Stimulated activated CD4-positive, alpha-beta T cell treated with anti-CD3 and anti-CD28 coated beads, Interleukin-4, amount 100 ng/mL, for 4 hours (primary cell): Measurements from ENCODE around the gene DISP3.

Experiments
- DNase-seq, 2 experiments: peaks; one replicate each; pipeline ENCODE4 v3.0.0-alpha.2; 2020

DISP3 gene

DNA sequence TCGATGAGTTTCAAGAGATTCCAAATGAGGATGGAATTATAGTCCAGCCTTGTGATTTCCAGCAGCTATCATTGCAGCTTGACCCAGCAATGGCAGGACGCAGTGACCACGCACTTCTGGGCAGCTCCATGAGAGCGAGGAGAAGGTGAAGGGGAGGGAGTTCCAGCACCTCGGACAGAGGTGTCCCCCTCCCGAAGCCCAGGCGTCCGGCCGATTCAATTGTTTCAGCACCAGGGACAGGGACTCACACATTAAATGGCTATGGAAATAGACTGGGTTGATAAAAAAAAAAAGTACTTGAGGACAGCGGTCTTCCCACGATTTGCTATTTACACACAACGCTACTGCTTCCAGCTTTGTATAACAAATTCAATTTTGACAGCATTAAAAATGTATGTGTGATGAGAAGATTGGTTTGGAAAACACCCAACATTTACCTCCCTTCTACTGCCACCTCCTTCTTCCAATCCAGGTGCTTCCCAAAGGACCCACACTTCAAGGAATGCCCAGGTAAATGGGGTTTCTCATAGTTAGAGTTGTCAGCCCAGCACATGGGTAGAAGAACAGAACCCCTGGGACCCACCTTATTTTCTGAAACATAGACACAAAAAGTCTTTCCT is 71.8 kb downstream of the DISP3 start:
- DNase-seq: peak in 1 of 2 experiments; percentile 11

GRCh38 chr1:11558276-11558675 is 79.3 kb downstream of the DISP3 start:
- DNase-seq: no peak

- no peak for DNase-seq
Observed at GRCh38 chr1:11558871-11559590, 80.1 kb downstream of the DISP3 start.

DNA sequence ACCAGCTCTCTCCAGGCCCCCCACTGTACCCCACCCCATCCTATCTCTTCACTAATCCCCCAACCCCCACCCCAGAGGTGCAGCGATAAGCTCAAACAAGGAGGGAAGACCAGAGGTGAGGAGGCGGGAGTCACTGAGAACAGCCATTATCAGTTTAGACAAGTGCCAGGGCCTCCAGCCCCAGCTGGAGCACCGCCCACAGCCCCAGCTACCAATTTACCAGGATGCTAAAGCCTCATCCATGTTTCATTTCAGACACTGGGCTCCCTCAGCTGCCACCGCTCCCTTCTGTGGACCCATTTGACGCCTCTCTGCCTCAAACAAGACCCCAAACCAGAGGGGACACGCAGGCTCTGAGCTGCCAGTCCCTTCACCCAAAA is 80.6 kb downstream of the DISP3 start:
- no peak for DNase-seq

DNA sequence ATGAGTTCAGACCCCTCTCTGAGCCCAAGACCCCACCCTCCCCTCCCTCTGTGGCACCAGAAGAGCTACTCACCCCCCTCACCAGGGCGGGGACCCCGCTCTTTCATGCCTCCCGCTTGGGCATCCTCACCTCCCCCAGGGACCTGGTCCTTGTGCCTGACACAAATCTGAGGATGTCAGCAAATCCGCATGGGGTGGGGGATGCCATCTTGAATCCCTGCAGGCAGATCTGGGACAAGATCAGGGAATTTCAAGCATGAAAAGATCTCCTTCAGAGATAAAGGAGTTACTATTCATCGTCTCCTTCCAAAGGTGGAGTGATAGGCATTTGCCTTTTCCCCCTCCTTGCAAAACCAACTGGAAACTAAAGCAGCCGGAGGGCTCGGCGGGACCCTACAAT is 81.1 kb downstream of the DISP3 start:
- no peak for DNase-seq

- DNase-seq: no peak
Observed at GRCh38 chr1:11561740-11562139, 82.8 kb downstream of the DISP3 start.

GRCh38 chr1:11562664-11563063 is 83.7 kb downstream of the DISP3 start:
- no peak for DNase-seq

DNA sequence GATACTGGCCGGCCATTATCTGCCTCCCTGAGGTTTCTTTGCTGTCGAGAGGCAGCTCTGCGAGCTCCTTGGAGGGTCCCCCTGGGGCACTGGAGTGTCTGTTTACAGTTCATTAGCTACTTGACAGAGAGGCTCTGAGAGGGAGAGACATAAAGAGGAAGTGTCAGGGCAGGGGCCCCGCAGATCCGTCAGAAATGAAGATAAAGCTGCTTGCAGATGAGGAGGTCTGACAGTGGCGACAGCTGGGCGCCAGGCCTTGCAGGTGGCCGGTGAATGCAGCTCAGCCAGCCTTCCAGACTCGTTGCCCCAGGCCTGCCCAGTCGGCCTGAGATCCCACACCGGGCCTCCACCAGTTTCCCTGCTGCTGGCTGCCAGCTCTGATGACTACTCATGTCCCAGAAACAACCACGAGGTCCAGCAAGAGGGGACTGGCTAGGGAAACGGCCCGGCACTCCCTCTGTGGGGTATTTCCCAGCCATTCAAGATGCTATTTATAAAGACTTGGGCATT is 84.7 kb downstream of the DISP3 start:
- no peak for DNase-seq

GRCh38 chr1:11564237-11564636 is 85.3 kb downstream of the DISP3 start:
- no peak for DNase-seq

- DNase-seq: no peak
Observed at GRCh38 chr1:11566042-11566850, 87.3 kb downstream of the DISP3 start.

- no peak for DNase-seq
Observed at GRCh38 chr1:11567244-11568065, 88.5 kb downstream of the DISP3 start.

- no peak for DNase-seq
Observed at GRCh38 chr1:11568687-11569086, 89.7 kb downstream of the DISP3 start.

DNA sequence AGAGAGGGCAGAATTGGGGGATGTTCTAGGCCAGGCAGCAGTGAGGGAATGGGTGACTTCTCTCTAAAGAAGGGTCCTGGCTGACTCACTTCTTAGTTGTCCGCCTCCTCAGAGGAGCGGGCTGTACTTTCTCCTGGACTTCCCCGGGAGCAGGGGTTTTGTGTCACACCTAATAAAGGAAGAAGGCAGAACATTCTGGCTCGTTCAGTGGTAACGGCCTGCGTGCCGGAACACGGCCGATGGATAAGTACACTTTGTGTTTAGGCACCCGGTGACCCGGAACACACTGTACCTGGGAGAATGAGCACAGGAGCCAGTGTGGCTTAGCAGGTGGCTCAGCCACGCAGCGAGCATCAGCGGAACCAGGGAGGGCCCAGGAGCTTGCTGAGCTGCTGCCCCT is 90.6 kb downstream of the DISP3 start:
- no peak for DNase-seq

DNA sequence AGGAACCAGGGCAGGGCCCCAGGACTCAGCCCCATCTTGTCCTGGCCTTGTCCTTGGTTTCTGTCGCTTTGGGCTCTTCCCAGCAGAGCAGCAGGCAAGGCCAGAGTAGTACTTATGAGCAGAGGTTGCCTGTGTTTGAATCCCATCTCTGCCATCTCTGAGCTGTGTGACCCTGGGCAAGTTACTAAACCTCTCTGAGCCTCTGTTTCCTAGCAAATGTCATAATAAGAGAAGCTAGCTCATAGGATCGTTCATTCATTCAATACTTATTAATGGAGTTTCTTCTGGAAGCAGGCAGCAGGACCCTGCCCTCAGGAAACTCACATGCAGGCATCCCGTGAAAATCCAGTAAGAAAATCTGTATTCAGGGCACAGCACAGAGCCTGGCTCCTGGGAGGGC is 91.0 kb downstream of the DISP3 start:
- DNase-seq: no peak

DNA sequence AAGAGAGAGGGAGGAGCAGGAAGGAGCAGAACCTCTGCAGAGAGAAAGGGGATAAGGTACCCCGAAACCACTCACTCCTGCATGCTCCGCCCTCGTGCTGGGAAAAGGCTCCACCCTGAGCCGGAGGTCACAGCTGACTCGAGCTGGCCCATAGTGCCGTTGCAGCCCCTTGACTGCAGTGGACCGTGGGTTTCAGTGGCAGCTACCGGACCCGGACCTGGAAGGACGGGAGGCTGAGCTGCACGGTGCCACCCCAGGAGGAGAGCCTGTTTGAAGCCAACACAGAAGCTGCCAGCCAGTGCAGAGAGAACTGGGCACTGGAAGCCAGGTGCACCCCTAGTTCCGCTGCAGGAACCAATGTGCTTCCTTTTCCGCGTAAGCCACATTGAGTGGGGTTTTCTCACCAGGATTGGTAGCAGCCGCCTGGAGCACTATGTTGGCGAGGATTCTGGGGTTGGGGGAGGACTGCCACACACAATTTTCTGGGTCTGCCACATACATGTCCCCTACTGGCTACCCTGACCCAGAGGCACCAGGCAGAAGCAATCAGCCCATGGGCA is 91.9 kb downstream of the DISP3 start:
- no peak for DNase-seq

GRCh38 chr1:11571906-11572616 is 93.1 kb downstream of the DISP3 start:
- DNase-seq: no peak

GRCh38 chr1:11573116-11573692 is 94.2 kb downstream of the DISP3 start:
- no peak for DNase-seq

GRCh38 chr1:11575553-11575952 is 96.6 kb downstream of the DISP3 start:
- DNase-seq: no peak

- no peak for DNase-seq
Observed at GRCh38 chr1:11576109-11576875, 97.3 kb downstream of the DISP3 start.

DNA sequence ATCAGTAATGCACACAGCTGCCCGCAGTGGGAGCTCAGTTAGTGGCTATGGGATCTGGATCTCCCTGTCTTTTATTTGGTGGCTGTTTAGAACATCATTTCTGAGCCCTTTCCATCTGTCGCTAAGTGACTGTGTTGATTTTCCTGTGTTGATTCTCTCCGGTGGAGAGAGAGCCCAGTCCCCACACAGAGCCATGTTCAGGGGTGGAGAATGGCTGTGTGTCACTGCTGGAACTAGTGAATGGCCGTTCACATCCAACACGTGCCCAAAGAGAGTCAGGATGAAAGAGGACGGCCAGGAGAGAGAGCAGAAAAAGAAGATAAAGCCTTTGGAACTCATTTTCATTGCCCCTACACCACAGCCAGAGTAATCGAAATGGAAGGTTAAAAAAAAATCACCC is 99.0 kb downstream of the DISP3 start:
- DNase-seq: no peak

- no peak for DNase-seq
Observed at GRCh38 chr1:11579506-11579905, 100.6 kb downstream of the DISP3 start.
